Activated CD8-positive, alpha-beta T cell treated with anti-CD3 and anti-CD28 coated beads for 36 hours (primary cell): ENCODE results near the gene TBXA2R. TPM values are rescaled to one million over a fixed set of nuclear protein-coding genes. Genes with fewer than 3 reads are reported as not detected.
"Not testable (repeated sequence)": the region's sequence is repeated elsewhere in the genome, so short reads cannot be mapped to it uniquely, and the experiment has no call there.

Source experiments
- ATAC-seq: fragments of 200-7000 bp; cut with Tn5 transposase; one replicate; pipeline ENCODE4 v1.10.0; 2021; ENCODE audit warnings: mild to moderate bottlenecking, moderate library complexity
- CTCF ChIA-PET: fragments of 350-600 bp; sonication (Branson Sonifier 250); formaldehyde crosslinking; loops from one replicate; lab custom pipeline; 2021; ENCODE audit warnings: antibody characterized with exemption; lab: Charles Lee
- POLR2A ChIA-PET: fragments of 350-600 bp; sonication (Branson Sonifier 250); formaldehyde crosslinking; loops from one replicate; lab custom pipeline; 2021; ENCODE audit warnings: antibody characterized with exemption; lab: Charles Lee
- DNase-seq: peaks from one replicate; pipeline ENCODE4 v3.0.0-alpha.2; 2020
- H3K27ac Mint-ChIP-seq: one replicate; pipeline ENCODE4 v1.8.0; 2021; ENCODE audit warnings: mild to moderate bottlenecking, mixed read lengths
- H3K27me3 Mint-ChIP-seq: one replicate; pipeline ENCODE4 v1.8.0; 2021; ENCODE audit warnings: mixed read lengths
- H3K36me3 Mint-ChIP-seq: one replicate; pipeline ENCODE4 v1.8.0; 2021; ENCODE audit warnings: low read depth, mixed read lengths
- H3K4me1 Mint-ChIP-seq: one replicate; pipeline ENCODE4 v1.8.0; 2021; ENCODE audit warnings: low read depth, mixed read lengths
- H3K4me3 Mint-ChIP-seq: one replicate; pipeline ENCODE4 v1.8.0; 2021; ENCODE audit warnings: mild to moderate bottlenecking, moderate library complexity, mixed read lengths
- H3K9me3 Mint-ChIP-seq: one replicate; pipeline ENCODE4 v1.8.0; 2021; ENCODE audit warnings: mixed read lengths
- CTCF ChIP-seq: fragments of 200-600 bp; IDR thresholded peaks from one replicate; pipeline ENCODE4 v1.8.0; 2022; ENCODE audit warnings: antibody characterized with exemption, mild to moderate bottlenecking
- intact Hi-C: fragments of 100-400 bp; cut with micrococcal nuclease; formaldehyde crosslinking; loops from one replicate; pipeline ENCODE4 v1.10.0; 2022
- total RNA-seq, 2 experiments: library from RNA; stranded (reverse); gene quantifications; one replicate each; pipeline ENCODE4 v1.2.3, GENCODE V29; 2021

TBXA2R gene
- total RNA-seq, 2 experiments from 2014 or later: 2.7 to 3.0 TPM

- ATAC-seq (peak; percentile 20), DNase-seq (no peak)
- H3K4me1 Mint-ChIP-seq: no peaks in the 10 kb centered on the region
- no peak for TF ChIP-seq CTCF
- no peak within 1 kb of the TSS for H3K4me3 Mint-ChIP-seq
- POLR2A ChIA-PET: interaction anchor here (1.1 kb wide), 1 partner anchor 31 kb away, joined by 3 read pairs; no protein-coding TSS in a partner anchor
- intact Hi-C loops: no loop called here
- no peaks in the 10 kb centered on the region for H3K9me3 Mint-ChIP-seq
- no peaks in the 10 kb centered on the region for H3K36me3 Mint-ChIP-seq
- H3K27me3 Mint-ChIP-seq: no peaks in the 10 kb centered on the region
- CTCF ChIA-PET: interaction anchor here (0.7 to 2.3 kb wide), 9 partner anchors 16 to 76 kb away, joined by 3 to 16 read pairs (median 5); no protein-coding TSS in a partner anchor
- H3K27ac Mint-ChIP-seq: no peak within 1 kb of the TSS
Measured at GRCh38 chr19:3585301-3586126, 21.2 kb downstream of the TBXA2R start, which contains the start of gene GIPC3. Gene GIPC3, plus strand, starts transcription at chr19:3585478. Its CDS starts 120 bp downstream, at chr19:3585598.

GRCh38 chr19:3584036-3584802, 22.5 kb downstream of the TBXA2R start:
- intact Hi-C loops, H3K4me3 Mint-ChIP-seq, H3K27me3 Mint-ChIP-seq, DNase-seq, H3K27ac Mint-ChIP-seq, H3K4me1 Mint-ChIP-seq, ATAC-seq, H3K36me3 Mint-ChIP-seq, H3K9me3 Mint-ChIP-seq: not testable (repeated sequence)
- ChIA-PET POLR2A (interaction anchor here (1.3 kb wide), 1 partner anchor 17 kb away, joined by 3 read pairs; no protein-coding TSS in a partner anchor), CTCF (interaction anchor here (1.2 to 2.3 kb wide), 5 partner anchors 12 to 44 kb away, joined by 3 to 16 read pairs (median 5); no protein-coding TSS in a partner anchor)

GRCh38 chr19:3581792-3582191, 24.9 kb downstream of the TBXA2R start:
- POLR2A ChIA-PET, H3K4me3 Mint-ChIP-seq, ATAC-seq, DNase-seq, H3K9me3 Mint-ChIP-seq, H3K27ac Mint-ChIP-seq, intact Hi-C loops, H3K36me3 Mint-ChIP-seq, H3K4me1 Mint-ChIP-seq, H3K27me3 Mint-ChIP-seq: not testable (repeated sequence)
- CTCF ChIA-PET: interaction anchor here (0.7 to 1.4 kb wide), 3 partner anchors 37 to 143 kb away, joined by 3 read pairs; no protein-coding TSS in a partner anchor

GRCh38 chr19:3580156-3580934, 26.3 kb downstream of the TBXA2R start:
- no peak for TF ChIP-seq CTCF
- ATAC-seq (no peak), DNase-seq (no peak)
- H3K4me1 Mint-ChIP-seq: no peaks in the 10 kb centered on the region
- no peaks in the 10 kb centered on the region for H3K27me3 Mint-ChIP-seq
- CTCF ChIA-PET: no interaction called here
- intact Hi-C loops: no loop called here
- no peak overlapping the region for H3K27ac Mint-ChIP-seq
- POLR2A ChIA-PET: interaction anchor here (0.6 kb wide), 1 partner anchor 370 kb away, joined by 3 read pairs; no protein-coding TSS in a partner anchor
- H3K36me3 Mint-ChIP-seq: peaks cover 4% of the 10 kb centered on the region
- H3K9me3 Mint-ChIP-seq: no peaks in the 10 kb centered on the region
- no peak overlapping the region for H3K4me3 Mint-ChIP-seq

- peaks cover 4% of the 10 kb centered on the region for H3K4me1 Mint-ChIP-seq
- POLR2A ChIA-PET: no interaction called here
- H3K9me3 Mint-ChIP-seq: no peaks in the 10 kb centered on the region
- no peak for TF ChIP-seq CTCF
- H3K27ac Mint-ChIP-seq: no peak overlapping the region
- no peak for DNase-seq
- peaks cover 13% of the 10 kb centered on the region for H3K36me3 Mint-ChIP-seq
- intact Hi-C loops: no loop called here
- CTCF ChIA-PET: interaction anchor here (1.1 kb wide), 1 partner anchor 8 kb away, joined by 4 read pairs; no protein-coding TSS in a partner anchor
- no peaks in the 10 kb centered on the region for H3K27me3 Mint-ChIP-seq
- no peak for ATAC-seq
- H3K4me3 Mint-ChIP-seq: no peak overlapping the region
Measured at GRCh38 chr19:3578390-3578789, 28.3 kb downstream of the TBXA2R start.
